Vein endothelial cell (primary cell): ENCODE measurements around the gene OR52A1. TPM values are rescaled to one million over a fixed set of nuclear protein-coding genes. Genes with fewer than 3 reads are reported as not detected.

ENCODE experiments used
- total RNA-seq: library from RNA; depleted of rRNA; stranded (reverse); fragments of >200 nt; gene quantifications from 2 replicates; pipeline ENCODE4 v1.2.3, GENCODE V29; 2012

The OR52A1 gene
- total RNA-seq, result not detected in 2 replicates

DNA sequence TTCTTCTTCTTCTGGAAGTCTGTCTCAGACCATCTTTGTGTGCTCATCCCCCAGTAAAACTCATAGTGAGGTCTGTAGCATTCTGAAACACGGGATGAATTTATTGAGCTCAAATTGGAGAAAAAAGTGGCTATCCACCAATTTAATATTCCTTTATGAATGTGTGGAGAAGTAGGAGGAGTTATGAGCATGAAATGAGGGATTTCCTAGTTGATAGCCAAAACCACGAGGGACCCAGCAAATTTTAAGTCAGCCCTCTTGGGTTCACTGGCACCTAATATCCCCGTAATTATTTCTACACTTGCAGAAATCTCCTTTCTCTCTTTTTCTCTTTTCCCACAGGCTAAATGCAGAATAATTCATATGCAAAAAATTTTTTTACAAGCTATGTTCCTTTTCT, at the start of gene OR52A1:
OR52A1 (minus strand) TSS at position 101 of the 400 bp plus-strand sequence. CDS start 2,388 bp downstream, outside the sequence.

DNA sequence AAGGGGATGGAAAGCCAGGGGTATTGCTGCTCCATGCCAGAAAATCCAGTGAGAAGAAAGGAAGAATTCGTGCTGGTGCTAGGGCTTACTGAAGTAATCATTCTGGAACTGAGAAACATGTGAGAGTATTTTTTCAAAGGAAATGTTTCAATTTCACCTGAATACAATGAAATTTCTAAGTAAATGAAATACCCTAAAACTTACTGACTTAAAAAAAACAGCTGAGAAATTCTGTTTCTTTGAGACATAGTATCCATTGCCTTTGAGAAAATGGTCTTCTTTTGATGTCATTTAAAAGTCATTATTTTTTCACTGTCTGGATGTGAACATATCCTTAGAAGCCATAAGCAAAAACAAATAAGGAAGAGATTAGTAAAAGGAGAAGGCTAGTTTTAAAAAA, 46.0 kb upstream of the OR52A1 start, which contains the start of gene OR51V1:
OR51V1 (minus strand) TSS at position 101 of the 400 bp plus-strand sequence; CDS start at position 101, 0 bp downstream.

DNA sequence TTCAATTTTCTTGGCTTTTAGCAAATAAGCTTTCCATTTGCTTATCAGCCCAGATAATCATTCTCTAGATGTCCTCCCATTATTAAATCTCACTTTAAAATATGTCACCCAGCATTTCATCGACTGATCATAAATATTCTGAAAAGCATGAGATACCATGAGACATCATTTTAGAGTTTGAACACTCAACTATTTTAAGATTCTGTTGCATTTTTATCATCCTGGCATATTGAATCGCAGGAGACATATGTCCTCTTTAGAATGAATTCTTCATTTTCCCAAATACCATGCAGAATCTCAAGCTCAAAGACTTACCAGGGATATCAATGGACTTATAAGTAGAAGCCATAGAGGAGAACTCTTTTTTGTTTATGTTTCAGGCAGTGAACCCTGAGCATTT, 16.6 kb downstream of the OR52A1 start, which contains the start of gene OR52A5:
OR52A5 (minus strand) TSS at position 361 of the 400 bp plus-strand sequence. CDS start 5,714 bp downstream, outside the sequence.

Other genes starting within 250 kb of the OR52A1 start
- gene OR51G2, start 235.4 kb downstream of the OR52A1 start, total RNA-seq, result not detected in 2 replicates
- gene OR51G1, start 230.4 kb downstream of the OR52A1 start, total RNA-seq, result not detected in 2 replicates
- gene OR51A4, start 207.2 kb downstream of the OR52A1 start, total RNA-seq, result not detected in 2 replicates
- gene OR51A2, start 199.0 kb downstream of the OR52A1 start, total RNA-seq, result not detected in 2 replicates
- not detected in 2 replicates for gene OR51L1, start 159.9 kb downstream of the OR52A1 start, total RNA-seq
- not detected in 2 replicates for gene OR52J3, start 108.2 kb downstream of the OR52A1 start, total RNA-seq
- not detected in 2 replicates for gene OR52E2, start 95.1 kb downstream of the OR52A1 start, total RNA-seq
- gene OR52E1, start 85.2 kb downstream of the OR52A1 start, total RNA-seq, result not detected in 2 replicates
- gene OR52A5, start 16.4 kb downstream of the OR52A1 start, total RNA-seq, result not detected in 2 replicates
- not detected in 2 replicates for gene OR51V1, start 45.9 kb upstream of the OR52A1 start, total RNA-seq
- not detected in 2 replicates for gene HBB, start 72.3 kb upstream of the OR52A1 start, total RNA-seq
- not detected in 2 replicates for gene HBD, start 79.7 kb upstream of the OR52A1 start, total RNA-seq
- gene HBG1, start 95.1 kb upstream of the OR52A1 start, total RNA-seq, result not detected in 2 replicates
- not detected in 2 replicates for gene HBG2, start 100.0 kb upstream of the OR52A1 start, total RNA-seq
- not detected in 2 replicates for gene HBE1, start 115.2 kb upstream of the OR52A1 start, total RNA-seq
- not detected in 2 replicates for gene OR51B4, start 147.2 kb upstream of the OR52A1 start, total RNA-seq
- not detected in 2 replicates for gene OR51B2, start 169.5 kb upstream of the OR52A1 start, total RNA-seq
- not detected in 2 replicates for gene OR51B5, start 188.8 kb upstream of the OR52A1 start, total RNA-seq
- gene OR51B6, start 196.8 kb upstream of the OR52A1 start, total RNA-seq, result not detected in 2 replicates
- gene OR51M1, start 229.1 kb upstream of the OR52A1 start, total RNA-seq, result not detected in 2 replicates